Activated naive CD8-positive, alpha-beta T cell treated with anti-CD3 and anti-CD28 coated beads, Interleukin-2, amount 50 U/mL, for 16 hours (primary cell): Measurements from ENCODE around the gene TTBK1.

ENCODE experiments used
- DNase-seq: peaks from one replicate; pipeline ENCODE4 v3.0.0-alpha.2; 2020; ENCODE audit warnings: low read depth, low spot score

The TTBK1 gene

DNA sequence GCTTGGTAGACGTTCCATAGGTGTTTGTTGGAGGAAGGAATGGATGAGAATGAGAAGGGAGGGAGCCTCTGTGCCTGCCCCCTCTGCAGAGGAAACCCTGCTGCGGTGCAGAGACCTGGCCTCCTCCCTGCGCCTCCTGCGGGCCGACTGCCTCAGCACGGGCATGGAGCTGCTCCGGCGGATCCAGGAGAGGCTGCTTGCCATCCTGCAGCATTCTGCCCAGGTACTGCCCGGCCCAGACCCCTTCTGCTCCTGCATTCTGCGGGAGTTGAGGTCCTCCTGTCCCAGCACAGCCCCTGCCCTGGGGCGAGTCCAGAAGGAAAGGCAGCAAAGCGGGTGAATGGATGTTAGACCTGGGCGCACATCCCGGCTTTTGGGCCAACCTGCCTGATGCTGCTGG, 20.1 kb upstream of the TTBK1 start:
- DNase-seq, result no peak

DNA sequence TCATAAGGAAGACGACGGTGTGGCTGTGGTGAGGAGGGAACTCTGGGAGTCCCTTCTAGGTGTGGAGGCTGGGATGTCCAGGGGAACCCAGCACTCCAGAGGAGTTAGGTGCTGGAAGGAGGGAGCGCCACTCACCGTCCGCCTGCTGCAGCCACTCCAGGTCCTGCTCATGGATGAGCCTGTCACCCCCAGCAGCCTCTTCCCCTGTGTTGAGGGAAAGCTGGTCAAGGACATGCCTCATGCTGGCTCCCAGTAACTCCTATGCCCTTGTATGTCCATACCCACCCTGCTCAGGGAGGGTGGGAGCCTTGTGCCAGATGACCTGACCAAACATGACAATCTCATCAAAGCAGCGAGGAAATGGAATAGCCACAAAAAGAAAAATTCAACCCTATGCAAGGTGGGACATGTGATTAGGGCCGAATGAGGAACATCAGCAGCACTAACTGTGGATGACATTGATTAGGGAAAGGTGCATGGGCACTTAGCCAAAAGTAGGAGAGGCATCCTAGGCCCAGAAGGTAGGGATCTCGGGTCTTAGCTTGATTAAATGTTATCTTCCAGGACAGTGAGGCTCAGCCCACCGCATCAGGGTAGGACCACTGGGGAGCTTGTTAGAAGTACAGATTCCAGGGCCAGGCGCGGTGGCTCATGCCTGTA, 17.0 kb upstream of the TTBK1 start:
- no peak for DNase-seq

- DNase-seq, result peak; percentile 51
These were observed 14.1 kb upstream of the TTBK1 start, which contains the start of gene DNPH1 for GRCh38 chr6:43228951-43229802. DNPH1 (minus strand) TSS chr6:43229481; CDS start chr6:43229456, 25 bp downstream.

GRCh38 chr6:43229803-43230620, 13.3 kb upstream of the TTBK1 start:
- no peak for DNase-seq

GRCh38 chr6:43231053-43231452, 12.2 kb upstream of the TTBK1 start:
- no peak for DNase-seq

DNA sequence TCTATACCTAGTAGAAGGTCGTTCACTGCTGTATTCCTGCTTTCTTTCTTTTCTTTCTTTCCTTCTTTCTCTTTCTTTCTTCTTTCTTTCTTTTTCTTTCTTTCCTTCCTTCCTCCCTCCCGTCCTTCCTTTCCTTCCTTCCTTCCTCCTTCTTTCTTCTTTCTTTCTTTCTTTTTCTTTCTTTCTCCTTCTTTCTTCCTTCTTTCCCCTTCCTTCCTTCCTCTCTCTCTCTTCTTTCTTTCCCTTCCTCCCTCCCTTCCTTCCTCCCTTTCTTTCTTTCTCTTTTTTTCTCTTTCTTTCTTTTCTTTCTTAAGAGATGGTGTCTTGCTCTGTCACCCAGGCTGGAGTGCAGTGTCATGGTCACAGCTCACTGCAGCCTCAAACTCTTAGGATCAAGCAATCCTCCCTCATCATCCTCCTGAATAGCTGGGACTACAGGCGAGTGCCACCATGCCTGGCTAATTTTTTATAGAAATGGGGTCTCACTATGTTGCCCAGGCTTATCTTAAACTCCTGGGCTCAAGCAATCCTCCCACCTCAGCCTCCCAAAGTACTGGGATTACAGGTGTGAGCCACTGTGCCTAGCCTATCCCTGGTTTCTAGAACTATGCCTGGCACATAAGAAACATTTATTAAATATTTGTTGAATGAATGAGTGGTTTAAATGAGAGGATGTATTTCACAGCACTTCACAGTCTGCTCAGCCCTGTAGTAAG, 11.4 kb upstream of the TTBK1 start:
- no peak for DNase-seq

GRCh38 chr6:43235841-43236240, 7.4 kb upstream of the TTBK1 start:
- DNase-seq, result no peak

DNA sequence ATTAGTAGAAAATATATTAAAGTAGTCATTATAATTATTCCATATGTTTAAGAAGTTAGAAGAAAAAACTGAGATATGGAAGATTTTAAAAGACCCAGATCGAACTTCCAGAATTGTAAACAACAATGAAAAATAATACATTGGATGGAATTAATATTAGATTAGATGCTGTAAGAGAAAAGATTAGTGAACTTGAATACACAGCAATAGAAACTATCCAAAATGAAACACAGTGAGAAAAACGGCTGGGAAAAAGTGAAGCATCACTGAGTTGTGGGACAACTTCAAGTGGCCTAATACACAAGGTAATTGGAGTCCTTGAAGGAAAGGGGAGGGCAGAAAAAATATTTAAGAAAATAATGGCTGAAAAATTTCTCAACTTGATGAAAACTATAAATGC, 4.2 kb upstream of the TTBK1 start:
- DNase-seq, result no peak

- no peak for DNase-seq
These were observed 2.3 kb upstream of the TTBK1 start for GRCh38 chr6:43240950-43241349.

GRCh38 chr6:43241446-43241845, 1.8 kb upstream of the TTBK1 start:
- no peak for DNase-seq

GRCh38 chr6:43243664-43244321, 512 bp downstream of the TTBK1 start:
- no peak for DNase-seq

GRCh38 chr6:43246301-43247113, 3.2 kb downstream of the TTBK1 start:
- no peak for DNase-seq

DNA sequence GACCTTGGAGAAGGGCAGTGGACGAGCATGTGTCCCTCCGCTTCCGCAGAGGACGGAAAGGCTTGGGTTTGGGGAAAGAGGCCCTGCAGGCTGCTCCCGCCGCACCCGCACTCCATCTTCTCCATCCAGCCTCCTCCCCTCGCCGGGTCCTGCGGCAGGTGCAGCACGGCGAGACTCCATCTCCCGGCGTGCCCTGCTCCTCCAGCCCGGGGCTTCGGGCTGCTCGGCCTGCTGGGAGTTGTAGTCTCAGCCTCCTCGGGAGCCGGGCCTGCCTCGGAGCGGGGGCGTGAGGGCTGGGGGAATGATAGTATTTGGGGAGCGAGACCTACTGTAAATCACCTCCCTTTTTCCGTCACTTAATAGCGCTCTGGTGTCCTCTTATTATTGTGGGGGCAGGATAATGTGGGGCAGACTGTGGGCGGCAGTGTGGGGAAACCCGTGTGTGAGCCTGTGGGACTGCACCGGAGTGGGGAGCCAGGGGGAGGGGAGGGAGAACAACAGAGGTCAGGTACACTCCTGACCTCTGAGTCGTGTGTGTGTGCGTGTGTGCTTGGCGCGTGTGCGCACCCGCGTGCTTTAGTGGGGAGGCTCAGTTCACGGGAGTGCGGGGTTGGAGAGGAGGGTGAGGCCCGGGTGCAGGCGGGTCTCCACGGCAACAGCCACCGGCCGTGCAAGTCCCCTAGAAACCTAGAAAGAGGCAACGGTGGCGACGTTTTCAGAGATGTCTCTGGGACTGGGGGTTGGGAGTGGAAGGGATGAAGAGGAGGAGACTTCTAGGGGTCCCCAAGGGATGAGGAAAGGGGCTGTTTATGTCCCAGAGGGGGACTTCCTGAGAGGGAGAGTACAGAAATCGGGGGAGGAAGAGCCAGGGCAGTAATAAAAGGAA, 4.1 kb downstream of the TTBK1 start:
- DNase-seq, result peak; percentile 63

GRCh38 chr6:43248101-43248500, 4.8 kb downstream of the TTBK1 start:
- DNase-seq, result no peak

GRCh38 chr6:43248791-43249190, 5.5 kb downstream of the TTBK1 start:
- DNase-seq, result no peak

GRCh38 chr6:43250992-43251373, 7.7 kb downstream of the TTBK1 start:
- no peak for DNase-seq

- no peak for DNase-seq
These were observed 10.1 kb downstream of the TTBK1 start for GRCh38 chr6:43253401-43253800.

DNA sequence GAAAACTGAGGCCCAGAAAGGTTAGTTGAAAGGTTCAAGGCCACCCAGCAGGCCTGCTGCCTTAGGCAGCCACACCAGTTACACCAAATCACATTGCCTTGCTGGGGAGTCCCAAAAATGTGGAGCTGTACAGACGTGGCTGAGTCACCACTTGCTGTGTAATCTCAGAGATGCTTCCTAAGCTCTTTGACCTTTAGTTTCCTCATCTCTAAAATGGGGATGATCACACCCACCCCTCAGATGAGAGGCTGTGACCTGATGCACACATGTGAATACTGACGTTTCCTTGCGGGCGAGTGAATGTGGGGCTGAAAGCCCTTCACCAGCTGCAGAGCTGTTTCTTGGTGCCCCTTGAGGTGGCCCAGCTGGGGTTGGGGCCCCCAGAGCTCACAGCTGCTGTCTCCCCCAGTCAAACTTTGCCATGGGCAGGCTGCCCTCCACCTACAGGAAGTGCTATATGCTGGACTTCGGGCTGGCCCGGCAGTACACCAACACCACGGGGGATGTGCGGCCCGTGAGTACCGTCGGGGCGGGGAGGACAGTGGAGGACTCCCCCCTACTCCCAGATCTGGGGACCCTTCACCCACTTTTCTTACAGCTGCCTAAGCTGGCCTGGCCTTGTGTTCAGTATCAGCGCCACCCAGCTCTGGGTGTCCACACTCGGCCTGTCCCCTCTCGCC, 11.0 kb downstream of the TTBK1 start:
- no peak for DNase-seq

DNA sequence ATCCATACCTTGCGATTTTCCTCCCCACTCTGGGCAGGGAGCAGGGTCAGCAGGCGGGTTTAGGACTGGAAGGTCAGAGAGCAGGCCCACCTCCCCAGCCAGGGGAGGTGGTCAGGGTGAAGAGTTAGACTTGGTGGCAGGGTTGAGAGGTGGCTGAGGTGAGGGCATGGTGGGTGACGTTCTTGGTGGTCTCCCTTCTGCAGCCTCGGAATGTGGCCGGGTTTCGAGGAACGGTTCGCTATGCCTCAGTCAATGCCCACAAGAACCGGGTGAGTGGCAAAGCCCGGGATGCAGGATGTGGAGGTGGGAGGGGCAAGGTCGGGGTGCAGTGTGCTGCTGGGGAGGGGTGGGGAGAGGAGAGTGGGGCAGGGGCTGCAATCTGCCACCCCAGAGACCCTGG, 11.6 kb downstream of the TTBK1 start:
- DNase-seq, result no peak
